ENCODE results near the gene LONP1.

LONP1 gene

DNA sequence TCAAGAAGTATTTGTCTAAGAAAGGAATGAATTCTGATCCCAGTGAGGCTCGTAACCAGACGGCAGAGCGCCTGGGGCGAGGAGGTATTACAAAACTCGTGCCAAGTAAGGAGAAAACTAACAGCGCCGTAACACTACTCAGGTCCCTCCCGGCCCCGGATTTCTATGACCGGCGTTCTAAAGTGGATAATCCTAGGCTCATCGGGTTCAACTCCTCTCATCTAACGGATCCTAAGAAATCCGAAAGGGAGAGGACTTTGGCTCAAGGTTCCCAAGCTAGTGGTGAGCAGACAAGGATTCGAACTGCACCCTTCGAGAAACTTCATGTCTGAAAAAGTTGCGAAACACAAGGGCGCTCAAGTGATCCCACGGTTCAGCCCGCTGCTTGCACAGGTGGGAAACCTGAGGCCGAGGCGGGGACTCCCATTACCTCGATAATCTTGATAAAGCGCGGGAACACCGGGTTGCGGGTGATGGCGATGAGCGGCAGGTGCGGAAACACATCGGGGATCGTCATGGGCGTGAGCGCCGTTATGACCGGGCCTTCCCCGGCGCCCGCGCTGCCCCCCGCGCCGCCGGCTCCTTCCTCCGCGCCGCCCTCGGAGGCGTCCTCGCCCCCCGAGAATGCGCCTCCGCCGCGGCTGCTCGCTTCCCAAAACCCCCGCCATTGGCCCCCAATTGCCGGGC lies 529 bp downstream of the LONP1 start:
- TF ChIP-seq CTCF (conservative IDR thresholded peaks at IDR 0.05; ENCODE audit: control insufficient read depth, insufficient read depth, low read depth, low read length): no peak
- DNase-seq (ENCODE audit: low read depth): no peak
- H3K4me3 ChIP-seq (ENCODE audit: control insufficient read depth, low read depth, low read length): peak overlapping the region; percentile 95

GRCh38 chr19:5718579-5719273 lies 1.2 kb downstream of the LONP1 start:
- H3K4me3 ChIP-seq (ENCODE audit: control insufficient read depth, low read depth, low read length): peak overlapping the region; percentile 95
- TF ChIP-seq CTCF (conservative IDR thresholded peaks at IDR 0.05; ENCODE audit: control insufficient read depth, insufficient read depth, low read depth, low read length): no peak
- peak; percentile 75 for DNase-seq (ENCODE audit: low read depth)

- TF ChIP-seq CTCF (conservative IDR thresholded peaks at IDR 0.05; ENCODE audit: control insufficient read depth, insufficient read depth, low read depth, low read length): no peak
- DNase-seq (ENCODE audit: low read depth): peak; percentile 53
- H3K4me3 ChIP-seq (ENCODE audit: control insufficient read depth, low read depth, low read length): peak overlapping the region; percentile 95
These were observed 1.8 kb downstream of the LONP1 start for GRCh38 chr19:5718037-5718578.

DNA sequence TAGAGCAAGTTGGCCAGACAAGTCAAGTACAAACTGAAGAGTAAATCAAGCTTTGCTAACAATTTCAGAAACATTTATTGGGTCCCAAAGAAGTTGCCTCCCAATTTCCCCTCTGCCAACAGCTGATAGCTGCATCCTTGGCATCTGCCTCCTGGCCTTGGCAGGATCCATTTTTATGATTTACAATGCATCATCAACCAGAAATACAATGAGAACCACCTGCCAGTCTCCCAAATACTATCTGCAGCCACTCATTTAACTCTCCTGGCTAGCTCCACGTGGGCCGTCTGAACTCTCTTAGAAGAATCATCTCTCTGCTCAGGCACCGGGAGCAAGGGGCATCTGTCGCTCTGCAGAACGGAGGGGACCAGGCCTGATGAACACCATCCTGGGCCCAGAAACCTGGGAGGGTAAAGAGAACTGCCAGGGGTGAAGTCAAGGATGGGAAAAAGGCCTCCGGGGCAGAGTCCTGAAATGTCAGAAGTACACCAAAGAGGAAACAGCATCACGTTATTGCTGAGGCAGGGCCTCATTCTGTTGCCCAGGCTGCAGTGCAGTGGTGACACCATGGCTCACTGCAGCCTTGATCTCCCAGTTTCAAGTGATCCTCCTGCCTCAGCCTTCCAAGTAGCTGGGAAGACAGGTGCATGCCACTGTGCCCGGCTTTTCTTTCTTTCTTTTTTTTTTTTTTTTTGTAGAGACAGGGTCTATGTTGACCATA lies 2.6 kb downstream of the LONP1 start:
- no peak for DNase-seq (ENCODE audit: low read depth)
- TF ChIP-seq CTCF (conservative IDR thresholded peaks at IDR 0.05; ENCODE audit: control insufficient read depth, insufficient read depth, low read depth, low read length): no peak
- H3K4me3 ChIP-seq (ENCODE audit: control insufficient read depth, low read depth, low read length): no peak overlapping the region

DNA sequence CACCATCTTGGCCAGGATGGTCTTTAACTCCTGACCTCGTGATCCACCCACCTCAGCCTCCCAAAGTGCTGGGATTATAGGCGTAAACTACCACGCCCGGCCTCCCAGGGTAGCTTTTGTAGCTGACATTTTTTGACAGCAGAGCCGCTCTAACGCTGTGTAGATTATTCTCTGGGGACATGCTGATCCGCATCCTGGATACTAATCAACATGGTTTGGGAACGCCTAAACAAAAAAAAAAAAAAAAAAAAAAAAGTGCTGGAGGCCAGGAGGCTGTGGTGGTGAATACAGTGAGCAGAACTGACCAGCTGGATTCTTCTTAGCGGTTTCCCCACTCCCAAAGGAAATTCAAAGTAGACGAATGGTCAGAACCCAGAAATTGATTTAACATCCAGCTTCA lies 5.1 kb downstream of the LONP1 start:
- TF ChIP-seq CTCF (conservative IDR thresholded peaks at IDR 0.05; ENCODE audit: control insufficient read depth, insufficient read depth, low read depth, low read length): no peak
- peak; percentile 34 for DNase-seq (ENCODE audit: low read depth)
- H3K4me3 ChIP-seq (ENCODE audit: control insufficient read depth, low read depth, low read length): no peak overlapping the region

DNA sequence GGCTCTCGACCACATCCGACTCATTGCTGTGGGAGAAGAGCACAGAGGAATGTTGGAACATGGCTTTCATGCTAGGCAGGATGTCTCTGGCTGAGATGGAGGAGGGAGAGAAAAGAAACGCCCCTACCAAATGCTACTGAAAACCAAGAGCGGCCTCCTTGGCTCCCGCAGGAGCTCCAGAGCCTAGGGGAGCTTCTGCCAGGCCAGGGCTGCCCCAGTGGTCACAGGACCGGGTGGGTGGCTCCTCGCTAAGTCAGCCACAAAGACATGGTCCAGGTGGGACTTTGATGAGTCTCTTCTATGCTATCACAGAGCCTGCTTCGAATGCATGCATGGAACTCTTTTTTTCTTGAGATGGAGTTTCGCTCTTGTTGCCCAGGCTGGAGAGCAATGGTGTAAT lies 6.7 kb downstream of the LONP1 start:
- no peak for DNase-seq (ENCODE audit: low read depth)
- no peak overlapping the region for H3K4me3 ChIP-seq (ENCODE audit: control insufficient read depth, low read depth, low read length)
- no peak for TF ChIP-seq CTCF (conservative IDR thresholded peaks at IDR 0.05; ENCODE audit: control insufficient read depth, insufficient read depth, low read depth, low read length)
